GM10248 (cell line): ENCODE data around the gene CNN3.

ENCODE experiments used
- CTCF ChIA-PET: fragments of 300-600 bp; sonication (Branson Sonifier 250); formaldehyde crosslinking; extraction: SDS; loops from one replicate; lab custom pipeline; 2021; ENCODE audit warnings: antibody characterized with exemption; lab: Yijun Ruan, JAX
- POLR2A ChIA-PET: fragments of 350-650 bp; sonication (Branson Sonifier 250); formaldehyde crosslinking; extraction: SDS; loops from one replicate; lab custom pipeline; 2020; ENCODE audit warnings: antibody characterized with exemption; lab: Yijun Ruan, JAX
- DNase-seq: peaks from one replicate; pipeline ENCODE4 v3.0.0; 2012; ENCODE audit errors: extremely low spot score
- CTCF ChIP-seq: IDR thresholded peaks from 2 replicates; pipeline ENCODE4 v1.5.1; 2012; ENCODE audit warnings: mild to moderate bottlenecking, low read depth; ENCODE audit errors: extremely low read depth, missing control alignments, control extremely low read depth

The CNN3 gene

GRCh38 chr1:94958081-94958480 is 31.2 kb upstream of the CNN3 start:
- ChIA-PET CTCF (no interaction called here), POLR2A (no interaction called here)
- TF ChIP-seq CTCF = no peak
- no peak for DNase-seq

GRCh38 chr1:94955767-94956632 is 29.1 kb upstream of the CNN3 start:
- no peak for TF ChIP-seq CTCF
- POLR2A ChIA-PET = no interaction called here

GRCh38 chr1:94954263-94955220 is 27.6 kb upstream of the CNN3 start:
- TF ChIP-seq CTCF = no peak
- ChIA-PET CTCF (no interaction called here), POLR2A (no interaction called here)
- DNase-seq = no peak

More at GRCh38 chr1:94955767-94956632, 29.1 kb upstream of the CNN3 start:
- CTCF ChIA-PET = no interaction called here
- no peak for DNase-seq

GRCh38 chr1:94953746-94954145 is 26.8 kb upstream of the CNN3 start:
- ChIA-PET POLR2A (no interaction called here), CTCF (no interaction called here)
- no peak for DNase-seq
- no peak for TF ChIP-seq CTCF

- ChIA-PET CTCF (no interaction called here), POLR2A (no interaction called here)
- DNase-seq = no peak
- TF ChIP-seq CTCF = no peak
Measured at GRCh38 chr1:94953107-94953506, 26.2 kb upstream of the CNN3 start.

- DNase-seq = no peak
- no peak for TF ChIP-seq CTCF
- POLR2A ChIA-PET = no interaction called here
- CTCF ChIA-PET = interaction anchor here (0.5 kb wide), 1 partner anchor 60 kb away, joined by 3 read pairs; no protein-coding TSS in a partner anchor
Measured at GRCh38 chr1:94952539-94952938, 25.6 kb upstream of the CNN3 start.
